Left ventricle myocardium inferior (tissue), 1 donor: ENCODE data around the gene MIB1. TPM values are rescaled to one million over a fixed set of nuclear protein-coding genes. Genes with fewer than 3 reads are reported as not detected.
"Not testable (repeated sequence)": the region's sequence is repeated elsewhere in the genome, so short reads cannot be mapped to it uniquely, and the experiment has no call there.

Experiments used
- DNase-seq: peaks from one replicate; pipeline ENCODE4 v3.0.0-alpha.2; 2020
- H3K27ac ChIP-seq: fragments of 200-600 bp; replicated peaks from 2 replicates; pipeline ENCODE4 v1.8.0; 2021
- H3K27me3 ChIP-seq: fragments of 200-600 bp; 2 replicates; pipeline ENCODE4 v1.8.0; 2021; ENCODE audit warnings: low read depth
- H3K36me3 ChIP-seq: fragments of 200-600 bp; 2 replicates; pipeline ENCODE4 v1.8.0; 2021
- H3K4me1 ChIP-seq: fragments of 200-600 bp; 2 replicates; pipeline ENCODE4 v1.8.0; 2021
- H3K4me3 ChIP-seq: fragments of 200-600 bp; 2 replicates; pipeline ENCODE4 v1.8.0; 2021; ENCODE audit warnings: mild to moderate bottlenecking, moderate library complexity
- H3K9me3 ChIP-seq: fragments of 200-600 bp; replicated peaks from 2 replicates; pipeline ENCODE4 v1.8.0; 2021
- CTCF ChIP-seq: fragments of 200-600 bp; IDR thresholded peaks from 2 replicates; pipeline ENCODE4 v1.8.0; 2021; ENCODE audit warnings: antibody characterized with exemption, mild to moderate bottlenecking, borderline replicate concordance
- intact Hi-C: fragments of 100-400 bp; cut with micrococcal nuclease; formaldehyde crosslinking; loops from one replicate; pipeline ENCODE4 v1.11.0; 2022
- total RNA-seq: library from RNA; stranded (reverse); fragmentation: NEBNext Ultra II Directional; extraction: Animal tissue kit (Norgen Biotek cat#: 25700); gene quantifications from one replicate; pipeline ENCODE4 v1.2.1, GENCODE V29; 2021
- donor health status: DM: no; HTN: yes; CAD: no; lungs with severe emphysema.

Gene MIB1
- total RNA-seq, 1 donor from 2014 or later = 19.5 TPM

- Histone ChIP-seq H3K9me3 (no peaks in the 10 kb centered on the region), H3K4me1 (peaks cover 31% of the 10 kb centered on the region), H3K27ac (peak overlapping the region; percentile 96), H3K27me3 (no peaks in the 10 kb centered on the region), H3K4me3 (peak overlapping the region; percentile 90), H3K36me3 (peaks cover 18% of the 10 kb centered on the region)
- no peak for TF ChIP-seq CTCF
- intact Hi-C loops = no loop called here
- no peak for DNase-seq
Observed at GRCh38 chr18:21703241-21703820, 37.3 kb upstream of the MIB1 start.

- peak within 1 kb of the TSS; percentile 90 for H3K4me3 ChIP-seq
- H3K4me1 ChIP-seq = peaks cover 31% of the 10 kb centered on the region
- intact Hi-C loops = no loop called here
- H3K9me3 ChIP-seq = no peaks in the 10 kb centered on the region
- no peaks in the 10 kb centered on the region for H3K27me3 ChIP-seq
- TF ChIP-seq CTCF = peak; percentile 73
- DNase-seq = peak; percentile 95
- peaks cover 8% of the 10 kb centered on the region for H3K36me3 ChIP-seq
- peak within 1 kb of the TSS; percentile 96 for H3K27ac ChIP-seq
Observed at GRCh38 chr18:21704603-21705364, 35.8 kb upstream of the MIB1 start, which contains the start of gene ABHD3. Gene ABHD3, minus strand, starts transcription at chr18:21704774. Its CDS starts 109 bp downstream, at chr18:21704665.

GRCh38 chr18:21706386-21706865, 34.2 kb upstream of the MIB1 start:
- intact Hi-C loops = no loop called here
- H3K4me3 ChIP-seq = no peak overlapping the region
- H3K9me3 ChIP-seq = no peaks in the 10 kb centered on the region
- no peak overlapping the region for H3K27ac ChIP-seq
- DNase-seq = no peak
- no peaks in the 10 kb centered on the region for H3K27me3 ChIP-seq
- peaks cover 31% of the 10 kb centered on the region for H3K4me1 ChIP-seq
- H3K36me3 ChIP-seq = peaks cover 6% of the 10 kb centered on the region
- TF ChIP-seq CTCF = no peak

GRCh38 chr18:21707130-21707529, 33.5 kb upstream of the MIB1 start:
- DNase-seq, H3K4me3 ChIP-seq, H3K9me3 ChIP-seq, H3K27ac ChIP-seq, H3K36me3 ChIP-seq, H3K27me3 ChIP-seq, intact Hi-C loops: not testable (repeated sequence)
- H3K4me1 ChIP-seq = peaks cover 31% of the 10 kb centered on the region

- H3K9me3 ChIP-seq = peaks cover 21% of the 10 kb centered on the region
- H3K4me3 ChIP-seq = no peak overlapping the region
- no peaks in the 10 kb centered on the region for H3K27me3 ChIP-seq
- intact Hi-C loops = no loop called here
- no peaks in the 10 kb centered on the region for H3K36me3 ChIP-seq
- no peak for DNase-seq
- no peaks in the 10 kb centered on the region for H3K4me1 ChIP-seq
- TF ChIP-seq CTCF = no peak
- H3K27ac ChIP-seq = no peak overlapping the region
Observed at GRCh38 chr18:21714474-21714873, 26.1 kb upstream of the MIB1 start.

GRCh38 chr18:21722687-21723086, 17.9 kb upstream of the MIB1 start:
- intact Hi-C loops = no loop called here
- no peak overlapping the region for H3K27ac ChIP-seq
- H3K4me1 ChIP-seq = no peaks in the 10 kb centered on the region
- no peak overlapping the region for H3K4me3 ChIP-seq
- no peaks in the 10 kb centered on the region for H3K27me3 ChIP-seq
- peaks cover 2% of the 10 kb centered on the region for H3K9me3 ChIP-seq
- TF ChIP-seq CTCF = no peak
- no peak for DNase-seq
- no peaks in the 10 kb centered on the region for H3K36me3 ChIP-seq
